GM13976 (cell line): Measurements from ENCODE around the gene TRABD2B.

Source experiments
- DNase-seq: peaks from one replicate; pipeline ENCODE4 v3.0.0; 2012; ENCODE audit warnings: low spot score
- CTCF ChIP-seq: IDR thresholded peaks from 2 replicates; pipeline ENCODE4 v1.5.1; 2012; ENCODE audit warnings: borderline replicate concordance, mild to moderate bottlenecking; ENCODE audit not compliant: insufficient read depth; ENCODE audit errors: extremely low read depth, missing control alignments, control extremely low read depth
- in situ Hi-C: fragments of 300-500 bp; cut with MboI; formaldehyde crosslinking; loops from one replicate; pipeline ENCODE4 v1.12.0; 2022; ENCODE audit warnings: low sequenced_read_pairs, mixed read lengths, inconsistent platforms; ENCODE audit not compliant: unreplicated experiment

Gene TRABD2B

GRCh38 chr1:47765742-47766485 is 231.3 kb downstream of the TRABD2B start:
- no peak for DNase-seq
- TF ChIP-seq CTCF = no peak
- in situ Hi-C loops = no loop called here

- no peak for DNase-seq
- in situ Hi-C loops = no loop called here
- no peak for TF ChIP-seq CTCF
Measured at GRCh38 chr1:47765236-47765635, 231.9 kb downstream of the TRABD2B start.

- TF ChIP-seq CTCF = no peak
- no peak for DNase-seq
- in situ Hi-C loops = no loop called here
Measured at GRCh38 chr1:47764461-47765046, 232.6 kb downstream of the TRABD2B start.

DNA sequence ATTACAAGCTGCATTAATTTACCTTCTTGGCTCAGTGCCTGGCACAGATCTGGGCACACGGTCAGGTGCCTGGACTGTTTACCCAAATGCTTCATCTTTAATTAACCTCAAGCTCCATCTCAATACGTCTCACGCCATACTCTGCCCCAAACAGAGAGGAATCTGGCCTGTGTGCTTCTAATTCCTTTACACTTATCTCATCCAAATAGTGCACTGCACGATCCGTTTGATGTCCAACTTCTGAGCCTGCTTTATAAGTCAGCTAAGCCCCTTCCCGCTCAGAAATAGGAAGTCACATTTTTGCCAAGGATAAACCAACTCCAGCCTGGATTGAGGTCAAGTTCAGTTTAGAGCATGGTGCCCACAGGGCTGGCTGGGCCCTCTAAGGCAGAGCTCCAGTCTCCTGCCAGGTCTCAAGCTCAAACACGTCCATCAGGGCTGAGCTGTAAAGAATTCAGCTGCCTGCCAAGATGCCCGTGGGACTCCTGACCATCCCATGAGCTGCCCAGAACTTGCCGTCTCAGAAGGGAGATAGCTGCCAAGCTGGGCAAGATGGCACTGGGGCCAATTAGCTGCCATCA is 233.5 kb downstream of the TRABD2B start:
- no peak for DNase-seq
- in situ Hi-C loops = no loop called here

DNA sequence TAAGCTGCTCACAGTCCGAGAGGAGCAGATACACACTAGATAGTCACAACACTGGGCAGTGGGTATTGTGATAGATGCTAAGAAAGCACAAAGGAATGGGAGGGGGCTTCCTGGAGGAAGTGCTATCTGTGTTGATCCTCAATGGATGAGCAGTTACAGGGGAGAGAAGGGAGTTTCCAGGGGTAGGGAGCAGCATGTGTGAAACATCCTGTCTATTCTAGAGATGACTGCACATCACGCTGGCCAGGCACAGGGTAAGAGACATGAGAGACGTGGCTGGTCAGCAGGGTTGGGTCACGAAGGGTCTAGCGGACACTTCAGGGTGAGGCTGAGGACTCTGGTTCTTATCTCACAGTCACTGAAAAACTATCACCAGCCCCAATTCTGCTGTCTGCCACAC is 235.2 kb downstream of the TRABD2B start:
- TF ChIP-seq CTCF = no peak
- DNase-seq = no peak
- in situ Hi-C loops = no loop called here

More for the DNA sequence above, 233.5 kb downstream of the TRABD2B start:
- TF ChIP-seq CTCF = no peak

GRCh38 chr1:47761201-47761930 is 235.8 kb downstream of the TRABD2B start:
- in situ Hi-C loops = no loop called here
- TF ChIP-seq CTCF = no peak
- DNase-seq = no peak
